Skeletal muscle tissue (tissue), 4 donors: Measurements from ENCODE around the gene RNF213. TPM values are rescaled to one million over a fixed set of nuclear protein-coding genes. Genes with fewer than 3 reads are reported as not detected.
"Not testable (repeated sequence)": the region's sequence is repeated elsewhere in the genome, so short reads cannot be mapped to it uniquely, and the experiment has no call there.

Source experiments
- H3K27ac ChIP-seq: one replicate; pipeline ENCODE4 v1.7.0; 2013; ENCODE audit warnings: mild to moderate bottlenecking, low read depth, low read length, inconsistent platforms
- H3K27me3 ChIP-seq, 3 donors: one replicate each; pipeline ENCODE4 v1.7.0; 2013; ENCODE audit warnings: low read length in 3 of 3; ENCODE audit not compliant: control insufficient read depth in 3 of 3, insufficient read depth in 3 of 3
- H3K36me3 ChIP-seq, 3 donors: one replicate each; pipeline ENCODE4 v1.7.0; 2013; ENCODE audit warnings: low read length in 3 of 3; ENCODE audit not compliant: control insufficient read depth in 3 of 3, insufficient read depth in 3 of 3
- H3K4me1 ChIP-seq, 3 donors: one replicate each; pipeline ENCODE4 v1.7.0; 2013; ENCODE audit warnings: low read length in 3 of 3, mild to moderate bottlenecking in 3 of 3; ENCODE audit not compliant: control insufficient read depth in 3 of 3, insufficient read depth in 3 of 3
- H3K4me3 ChIP-seq, 3 donors: one replicate each; pipeline ENCODE4 v1.7.0; 2013; ENCODE audit warnings: low read length in 3 of 3
- H3K9ac ChIP-seq, 3 donors: one replicate each; pipeline ENCODE4 v1.7.0; 2013; ENCODE audit warnings: low read length in 3 of 3, mild to moderate bottlenecking in 3 of 3, moderate library complexity in 2 of 3, low read depth in 1 of 3
- H3K9me3 ChIP-seq, 3 donors: one replicate each; pipeline ENCODE4 v1.7.0; 2013; ENCODE audit warnings: low read length in 3 of 3; ENCODE audit not compliant: control insufficient read depth in 3 of 3
- total RNA-seq: library from RNA; depleted of rRNA; stranded (reverse); fragments of >200 nt; gene quantifications from one replicate; pipeline ENCODE4 v1.2.3, GENCODE V29; 2014
- donor health status: Osteomylitis.

Gene RNF213
- total RNA-seq, 1 donor from 2014 or later: 63.2 TPM

DNA sequence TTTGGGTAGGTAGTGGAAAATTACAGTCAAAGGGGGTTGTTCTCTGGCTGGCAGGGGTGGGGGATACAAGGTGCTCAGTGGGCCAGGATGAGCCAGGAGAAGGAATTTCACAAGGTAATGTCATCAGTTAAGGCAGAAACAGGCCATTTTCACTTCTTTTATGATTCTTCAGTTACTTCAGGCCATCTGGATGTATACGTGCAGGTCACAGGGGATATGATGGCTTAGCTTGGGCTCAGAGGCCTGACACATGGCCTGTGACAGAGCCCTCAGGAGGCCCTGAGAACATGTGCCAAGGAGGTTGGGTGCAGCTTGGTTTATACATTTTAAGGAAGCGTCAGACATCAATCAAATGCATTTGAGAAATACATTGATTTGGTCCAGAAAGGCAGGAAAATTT lies 2.4 kb upstream of the RNF213 start:
- H3K36me3 ChIP-seq, H3K9me3 ChIP-seq, H3K9ac ChIP-seq, H3K4me3 ChIP-seq, H3K27ac ChIP-seq, H3K27me3 ChIP-seq: not testable (repeated sequence)
- H3K4me1 ChIP-seq: peaks cover 30 to 45% (median 38%) of the 10 kb centered on the region in 3 donors

DNA sequence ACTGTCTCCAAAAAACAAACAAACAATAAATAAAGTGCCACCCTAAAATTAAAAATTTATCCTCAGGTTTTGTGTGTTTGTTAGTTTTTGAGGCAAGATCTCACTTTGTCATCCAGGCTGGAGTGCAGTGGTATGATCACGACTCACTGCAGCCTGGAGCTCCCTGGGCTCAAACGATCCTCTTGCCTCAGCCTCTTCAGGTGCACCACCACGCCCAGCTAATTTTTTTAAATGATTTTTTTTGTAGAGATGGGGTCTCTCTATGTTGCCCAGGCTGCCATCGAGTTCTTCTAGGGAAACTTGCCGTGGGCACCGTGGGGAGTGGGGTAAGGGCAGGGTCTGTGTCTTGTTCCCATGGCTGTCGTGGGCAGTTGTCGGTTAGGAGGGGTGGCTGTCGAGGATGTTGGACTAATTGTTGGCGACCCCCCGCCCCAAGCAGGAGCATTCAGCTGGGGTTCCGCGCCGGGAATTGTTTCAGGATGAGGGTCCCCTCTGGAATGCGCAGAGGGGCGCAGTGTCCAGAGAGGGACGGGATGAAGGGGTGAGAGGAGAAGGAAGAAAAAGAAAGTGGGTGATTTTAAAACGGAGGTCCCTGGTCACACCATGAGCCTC lies 1.1 kb upstream of the RNF213 start:
- peak overlapping the region; percentile 75 for H3K27ac ChIP-seq
- no peaks in the 10 kb centered on the region for H3K9me3 ChIP-seq
- peaks cover 0 to 3% (median 2%) of the 10 kb centered on the region in 3 donors for H3K36me3 ChIP-seq
- H3K4me1 ChIP-seq: peaks cover 34 to 46% (median 45%) of the 10 kb centered on the region in 3 donors
- no peaks in the 10 kb centered on the region for H3K27me3 ChIP-seq
- peak overlapping the region; percentile 61 to 83 (median 78) for H3K9ac ChIP-seq
- H3K4me3 ChIP-seq: peak overlapping the region; percentile 63 to 73 (median 70)

DNA sequence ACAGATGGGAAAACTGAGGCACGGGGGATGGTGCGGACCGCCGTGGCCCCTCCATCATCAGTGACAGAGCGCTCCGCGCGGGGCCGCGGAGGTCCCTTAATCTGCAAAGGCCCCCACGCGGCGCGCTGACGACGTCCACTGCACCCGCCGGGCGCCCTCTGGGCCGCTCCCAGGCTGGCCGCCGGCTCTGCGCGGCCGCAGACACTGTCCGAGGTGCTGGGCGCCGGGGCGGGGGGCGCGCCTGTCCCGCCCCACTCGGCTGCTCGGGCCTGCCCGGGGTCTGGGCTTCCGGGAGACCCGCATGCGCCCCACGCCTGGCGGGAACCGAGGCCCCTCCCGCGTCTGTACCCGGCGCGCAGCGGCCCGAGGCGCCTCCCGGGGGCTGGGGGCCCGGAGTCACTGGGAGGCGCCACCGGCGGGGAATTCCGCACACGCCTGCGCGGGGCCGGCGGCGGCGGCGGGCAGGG lies 550 bp upstream of the RNF213 start:
- peaks cover 0 to 4% (median 2%) of the 10 kb centered on the region in 3 donors for H3K36me3 ChIP-seq
- H3K9me3 ChIP-seq: no peaks in the 10 kb centered on the region
- peak overlapping the region; percentile 75 for H3K27ac ChIP-seq
- H3K4me3 ChIP-seq: peak overlapping the region; percentile 63 to 73 (median 70)
- H3K9ac ChIP-seq: peak overlapping the region; percentile 61 to 83 (median 78)
- H3K4me1 ChIP-seq: peaks cover 31 to 43% (median 41%) of the 10 kb centered on the region in 3 donors
- no peaks in the 10 kb centered on the region for H3K27me3 ChIP-seq

DNA sequence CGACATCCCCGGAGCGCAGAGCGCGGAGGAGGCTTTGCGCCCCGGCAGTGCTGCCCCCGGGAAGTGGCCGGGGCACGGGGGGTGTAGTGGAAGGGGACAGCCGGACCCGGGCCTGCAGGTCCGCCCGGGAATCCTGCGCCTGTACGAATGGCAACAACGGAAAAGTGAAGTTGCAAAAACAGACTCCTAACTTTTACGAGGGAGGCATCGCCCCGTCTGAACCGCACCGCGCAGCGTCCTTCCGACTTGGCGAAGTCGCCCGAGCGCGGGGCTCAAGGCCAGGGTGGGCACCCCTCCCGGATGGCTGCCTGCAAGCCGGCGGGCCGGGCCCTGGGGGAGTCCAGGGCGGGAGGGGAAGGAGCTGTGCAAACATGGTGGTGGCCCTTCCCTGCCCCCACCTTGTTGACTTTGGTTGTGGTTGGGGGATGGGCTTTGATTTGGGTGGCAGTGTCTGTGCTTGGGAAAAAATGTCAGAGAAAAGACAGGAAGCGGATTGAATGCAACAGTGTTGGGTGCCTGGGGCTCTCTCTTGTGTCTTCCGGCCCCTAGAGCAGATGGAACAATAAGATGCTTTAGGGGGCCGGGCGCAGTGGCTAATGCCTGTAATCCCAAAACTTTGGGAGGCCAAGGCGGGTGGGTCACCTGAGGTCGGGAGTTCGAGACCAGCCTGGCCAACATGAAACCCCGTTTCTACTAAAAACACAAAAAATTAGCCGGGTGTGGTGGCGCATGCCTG lies 675 bp downstream of the RNF213 start:
- Histone ChIP-seq H3K9me3 (no peaks in the 10 kb centered on the region), H3K27me3 (no peaks in the 10 kb centered on the region), H3K27ac (peak overlapping the region; percentile 91), H3K9ac (peak overlapping the region; percentile 83 to 89 (median 84)), H3K4me3 (peak overlapping the region; percentile 80 to 88 (median 88)), H3K4me1 (peaks cover 31 to 40% (median 39%) of the 10 kb centered on the region in 3 donors), H3K36me3 (peaks cover 4 to 10% (median 4%) of the 10 kb centered on the region in 3 donors)

DNA sequence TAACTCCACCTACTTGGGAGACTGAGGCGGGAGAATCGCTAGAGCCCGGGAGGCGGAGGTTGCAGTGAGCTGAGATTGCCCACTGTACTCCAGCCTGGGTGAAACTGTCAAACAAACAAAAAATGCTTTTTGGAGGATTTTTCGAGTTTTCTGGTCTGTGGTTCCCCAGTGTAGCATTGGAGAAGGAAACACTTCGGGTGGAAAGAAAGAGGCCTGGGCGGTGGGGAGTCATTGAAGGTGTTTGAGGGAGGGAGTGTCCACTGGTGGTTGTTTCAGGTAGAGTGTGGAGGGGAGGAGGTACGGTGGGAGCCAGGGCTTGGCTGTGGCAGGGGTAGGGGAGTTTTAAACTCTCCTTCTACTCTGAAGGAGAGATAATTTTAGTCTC lies 1.2 kb downstream of the RNF213 start:
- H3K27ac ChIP-seq: peak overlapping the region; percentile 91
- H3K9me3 ChIP-seq: no peaks in the 10 kb centered on the region
- H3K36me3 ChIP-seq: peaks cover 4 to 10% (median 7%) of the 10 kb centered on the region in 3 donors
- H3K9ac ChIP-seq: peak overlapping the region; percentile 13 to 89 (median 84)
- H3K27me3 ChIP-seq: no peaks in the 10 kb centered on the region
- H3K4me3 ChIP-seq: peak overlapping the region; percentile 80 to 88 (median 88)
- peaks cover 31 to 40% (median 39%) of the 10 kb centered on the region in 3 donors for H3K4me1 ChIP-seq

DNA sequence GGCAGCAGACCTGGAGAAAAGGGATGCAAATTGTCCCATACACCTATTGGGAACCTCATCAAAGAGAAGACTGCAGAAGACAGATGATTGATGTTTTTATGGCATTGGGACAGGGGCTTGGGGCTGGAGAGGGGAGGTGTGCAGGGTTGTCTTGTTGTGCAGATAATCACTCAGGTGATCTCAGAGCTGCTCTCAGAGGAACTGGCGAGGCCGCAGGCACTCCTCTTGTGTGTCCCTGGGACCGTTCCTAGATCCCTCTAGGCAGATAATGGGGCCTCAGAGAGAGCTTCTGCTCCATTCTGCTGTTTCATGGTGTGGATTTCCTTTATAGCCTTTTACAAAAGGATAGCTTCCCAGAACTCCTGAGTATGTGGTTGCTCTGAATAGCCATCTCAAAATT lies 1.6 kb downstream of the RNF213 start:
- Histone ChIP-seq H3K36me3 (peaks cover 4 to 10% (median 8%) of the 10 kb centered on the region in 3 donors), H3K27me3 (no peaks in the 10 kb centered on the region), H3K9me3 (no peaks in the 10 kb centered on the region), H3K4me1 (peaks cover 31 to 40% (median 39%) of the 10 kb centered on the region in 3 donors), H3K27ac (peak overlapping the region; percentile 91), H3K4me3 (peak overlapping the region; percentile 78 to 88 (median 88)), H3K9ac (peak overlapping the region in 2 of 3 donors; percentile 56 to 89)

DNA sequence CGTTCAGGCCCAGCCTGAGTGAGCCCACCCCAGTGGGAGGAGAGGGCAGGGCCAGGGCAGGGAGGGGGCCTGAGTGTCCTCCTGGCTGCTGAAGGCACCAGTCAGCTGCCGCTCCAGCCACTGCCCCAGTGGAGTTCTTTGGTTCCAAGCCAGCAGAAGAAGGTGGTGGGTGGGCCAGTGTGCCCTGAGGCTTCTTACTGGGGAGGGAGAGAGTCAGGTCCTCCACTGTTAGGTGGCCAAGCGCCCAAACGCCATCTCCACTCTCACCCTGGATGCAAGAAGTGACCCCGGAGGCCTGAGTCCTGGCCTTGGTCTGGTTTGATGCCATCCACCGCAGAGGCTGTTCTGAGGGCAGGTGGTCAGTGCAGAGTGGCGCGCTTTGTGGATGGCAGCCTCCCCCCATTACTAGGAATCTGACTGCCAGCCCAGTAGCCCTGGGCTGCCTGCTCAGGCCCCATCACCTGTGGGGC lies 2.2 kb downstream of the RNF213 start:
- Histone ChIP-seq H3K9me3 (no peaks in the 10 kb centered on the region), H3K36me3 (peaks cover 4 to 15% (median 11%) of the 10 kb centered on the region in 3 donors), H3K27ac (peak overlapping the region; percentile 91), H3K4me1 (peaks cover 31 to 40% (median 39%) of the 10 kb centered on the region in 3 donors), H3K9ac (peak overlapping the region in 2 of 3 donors; percentile 54 to 56), H3K27me3 (no peaks in the 10 kb centered on the region), H3K4me3 (peak overlapping the region; percentile 57 to 78 (median 73))

DNA sequence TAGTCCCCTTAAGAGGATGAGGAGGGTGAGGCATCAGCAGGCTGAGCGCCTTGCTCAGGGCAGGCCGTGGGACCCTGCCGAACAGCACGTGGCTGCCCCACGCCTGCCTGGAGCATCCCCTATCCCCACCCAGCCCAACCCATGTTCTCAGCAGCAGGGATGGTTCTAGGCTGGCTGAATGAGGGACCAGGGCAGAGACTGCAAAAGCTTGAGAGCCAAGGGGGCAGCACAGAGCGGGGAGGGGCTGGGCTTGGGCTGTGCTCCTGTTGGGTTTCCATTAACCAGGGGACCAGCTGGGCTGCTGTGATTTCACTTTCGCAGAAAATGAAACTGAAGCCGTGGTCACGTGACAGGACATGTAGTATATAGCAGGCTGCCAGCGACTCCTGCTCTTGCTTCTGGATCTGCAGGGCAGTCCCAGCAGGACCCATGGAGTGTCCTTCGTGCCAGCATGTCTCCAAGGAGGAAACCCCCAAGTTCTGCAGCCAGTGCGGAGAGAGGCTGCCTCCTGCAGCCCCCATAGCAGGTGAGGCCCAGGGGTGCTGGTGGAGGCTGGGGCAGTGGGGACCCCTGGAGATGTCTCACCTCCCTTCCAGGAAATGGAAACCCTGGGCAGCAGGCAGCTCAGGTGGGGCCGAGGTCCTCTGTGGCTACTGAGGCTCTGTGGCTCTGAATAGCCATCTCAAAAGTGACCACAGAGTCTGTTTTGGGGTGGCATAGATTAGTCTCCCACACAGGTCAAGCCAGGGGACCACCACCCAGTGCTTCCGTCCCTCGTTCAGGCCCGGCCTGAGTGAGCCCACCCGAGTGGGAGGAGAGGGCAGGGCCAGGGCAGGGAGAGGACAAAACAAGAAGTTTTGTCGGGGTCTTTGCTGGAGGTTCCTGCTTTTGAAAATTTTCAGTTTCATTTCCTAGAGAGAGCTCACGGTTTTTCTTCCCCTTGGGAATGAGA lies 2.9 kb downstream of the RNF213 start:
- Histone ChIP-seq H3K4me3 (peak overlapping the region; percentile 57 to 78 (median 73)), H3K4me1 (peaks cover 31 to 40% (median 39%) of the 10 kb centered on the region in 3 donors), H3K27ac (peak overlapping the region; percentile 91)

More for the DNA sequence above, 2.9 kb downstream of the RNF213 start:
- Histone ChIP-seq H3K27me3 (no peaks in the 10 kb centered on the region), H3K36me3 (peaks cover 10 to 22% (median 11%) of the 10 kb centered on the region in 3 donors), H3K9ac (peak overlapping the region; percentile 54 to 57 (median 56)), H3K9me3 (no peaks in the 10 kb centered on the region)
